ENCODE data around the gene ASB8. TPM values are rescaled to one million over a fixed set of nuclear protein-coding genes. Genes with fewer than 3 reads are reported as not detected.

The ASB8 gene
- total RNA-seq, 1 donor = 35.5 TPM

- no peak overlapping the region for H3K4me3 ChIP-seq (ENCODE audit: insufficient read depth, low read length)
- peaks cover 32% of the 10 kb centered on the region for H3K79me2 ChIP-seq (ENCODE audit: insufficient read depth, low read length)
- H4K20me1 ChIP-seq (ENCODE audit: insufficient read depth, low read length) = peaks cover 4% of the 10 kb centered on the region
- no peak overlapping the region for H3K4me2 ChIP-seq (ENCODE audit: insufficient read depth, low read length)
- no peak overlapping the region for H3K27ac ChIP-seq (ENCODE audit: low read depth, low read length)
- no peak overlapping the region for H2AFZ ChIP-seq (ENCODE audit: low read length)
- no peaks in the 10 kb centered on the region for H3K9me3 ChIP-seq (ENCODE audit: low read depth, low read length)
- H3K4me1 ChIP-seq (ENCODE audit: insufficient read depth, low read length) = peaks cover 14% of the 10 kb centered on the region
- no peak for DNase-seq (ENCODE audit: insufficient read length, low spot score, missing footprints)
- no peak for TF ChIP-seq CTCF (IDR thresholded peaks at IDR 0.05; ENCODE audit: extremely low read depth, low read depth, low read length)
- H3K36me3 ChIP-seq (ENCODE audit: insufficient read depth, low read length) = peaks cover 30% of the 10 kb centered on the region
- H3K27me3 ChIP-seq (ENCODE audit: insufficient read depth, low read length) = peaks cover 5% of the 10 kb centered on the region
These were observed 35.8 kb downstream of the ASB8 start for GRCh38 chr12:48121522-48121921.

GRCh38 chr12:48119834-48120195 lies 37.5 kb downstream of the ASB8 start:
- H3K27me3 ChIP-seq (ENCODE audit: insufficient read depth, low read length) = peaks cover 5% of the 10 kb centered on the region
- H2AFZ ChIP-seq (ENCODE audit: low read length) = peak overlapping the region; percentile 93
- H3K79me2 ChIP-seq (ENCODE audit: insufficient read depth, low read length) = peaks cover 32% of the 10 kb centered on the region
- H3K36me3 ChIP-seq (ENCODE audit: insufficient read depth, low read length) = peaks cover 19% of the 10 kb centered on the region
- TF ChIP-seq CTCF (IDR thresholded peaks at IDR 0.05; ENCODE audit: extremely low read depth, low read depth, low read length) = no peak
- H3K4me3 ChIP-seq (ENCODE audit: insufficient read depth, low read length) = peak overlapping the region; percentile 88
- H4K20me1 ChIP-seq (ENCODE audit: insufficient read depth, low read length) = peaks cover 4% of the 10 kb centered on the region
- H3K27ac ChIP-seq (ENCODE audit: low read depth, low read length) = peak overlapping the region; percentile 63
- peak overlapping the region; percentile 91 for H3K4me2 ChIP-seq (ENCODE audit: insufficient read depth, low read length)
- H3K4me1 ChIP-seq (ENCODE audit: insufficient read depth, low read length) = peaks cover 14% of the 10 kb centered on the region
- no peaks in the 10 kb centered on the region for H3K9me3 ChIP-seq (ENCODE audit: low read depth, low read length)
- peak; percentile 62 for DNase-seq (ENCODE audit: insufficient read length, low spot score, missing footprints)

GRCh38 chr12:48119078-48119833 lies 38.1 kb downstream of the ASB8 start, which contains the start of gene PFKM:
Gene PFKM (plus strand): TSS chr12:48119364. CDS start chr12:48122775, 3,411 bp downstream.
- Histone ChIP-seq H3K4me2 (ENCODE audit: insufficient read depth, low read length) (peak within 1 kb of the TSS; percentile 91), H3K9me3 (ENCODE audit: low read depth, low read length) (no peaks in the 10 kb centered on the region), H4K20me1 (ENCODE audit: insufficient read depth, low read length) (peaks cover 4% of the 10 kb centered on the region), H3K79me2 (ENCODE audit: insufficient read depth, low read length) (peaks cover 32% of the 10 kb centered on the region), H3K27ac (ENCODE audit: low read depth, low read length) (peak within 1 kb of the TSS; percentile 63), H3K27me3 (ENCODE audit: insufficient read depth, low read length) (peaks cover 5% of the 10 kb centered on the region), H2AFZ (ENCODE audit: low read length) (peak within 1 kb of the TSS; percentile 93), H3K4me3 (ENCODE audit: insufficient read depth, low read length) (peak within 1 kb of the TSS; percentile 88), H3K36me3 (ENCODE audit: insufficient read depth, low read length) (peaks cover 14% of the 10 kb centered on the region), H3K4me1 (ENCODE audit: insufficient read depth, low read length) (peaks cover 14% of the 10 kb centered on the region)
- no peak for TF ChIP-seq CTCF (IDR thresholded peaks at IDR 0.05; ENCODE audit: extremely low read depth, low read depth, low read length)
- peak; percentile 85 for DNase-seq (ENCODE audit: insufficient read length, low spot score, missing footprints)

GRCh38 chr12:48118284-48118871 lies 38.9 kb downstream of the ASB8 start:
- TF ChIP-seq CTCF (IDR thresholded peaks at IDR 0.05; ENCODE audit: extremely low read depth, low read depth, low read length) = no peak
- no peak for DNase-seq (ENCODE audit: insufficient read length, low spot score, missing footprints)

More at GRCh38 chr12:48118284-48118871, 38.9 kb downstream of the ASB8 start:
- H4K20me1 ChIP-seq (ENCODE audit: insufficient read depth, low read length) = peaks cover 4% of the 10 kb centered on the region
- H3K4me1 ChIP-seq (ENCODE audit: insufficient read depth, low read length) = peaks cover 14% of the 10 kb centered on the region
- H3K4me2 ChIP-seq (ENCODE audit: insufficient read depth, low read length) = peak overlapping the region; percentile 91
- H3K27me3 ChIP-seq (ENCODE audit: insufficient read depth, low read length) = peaks cover 5% of the 10 kb centered on the region
- H3K79me2 ChIP-seq (ENCODE audit: insufficient read depth, low read length) = peaks cover 32% of the 10 kb centered on the region
- peak overlapping the region; percentile 79 for H2AFZ ChIP-seq (ENCODE audit: low read length)
- peak overlapping the region; percentile 88 for H3K4me3 ChIP-seq (ENCODE audit: insufficient read depth, low read length)
- peaks cover 5% of the 10 kb centered on the region for H3K36me3 ChIP-seq (ENCODE audit: insufficient read depth, low read length)
- no peak overlapping the region for H3K27ac ChIP-seq (ENCODE audit: low read depth, low read length)
- H3K9me3 ChIP-seq (ENCODE audit: low read depth, low read length) = no peaks in the 10 kb centered on the region
